Activated T-helper 9 cell treated with anti-CD3 and anti-CD28 coated beads, Interleukin-2, amount 50 U/mL, for 16 hours (primary cell): ENCODE results near the gene ARHGAP25.

Experiments
- DNase-seq: peaks from one replicate; pipeline ENCODE4 v3.0.0-alpha.2; 2020; ENCODE audit warnings: low read depth

Gene ARHGAP25

GRCh38 chr2:68742626-68743415 is 8.2 kb downstream of the ARHGAP25 start:
- DNase-seq: no peak

- DNase-seq: no peak
Measured at GRCh38 chr2:68743531-68743930, 8.9 kb downstream of the ARHGAP25 start.

DNA sequence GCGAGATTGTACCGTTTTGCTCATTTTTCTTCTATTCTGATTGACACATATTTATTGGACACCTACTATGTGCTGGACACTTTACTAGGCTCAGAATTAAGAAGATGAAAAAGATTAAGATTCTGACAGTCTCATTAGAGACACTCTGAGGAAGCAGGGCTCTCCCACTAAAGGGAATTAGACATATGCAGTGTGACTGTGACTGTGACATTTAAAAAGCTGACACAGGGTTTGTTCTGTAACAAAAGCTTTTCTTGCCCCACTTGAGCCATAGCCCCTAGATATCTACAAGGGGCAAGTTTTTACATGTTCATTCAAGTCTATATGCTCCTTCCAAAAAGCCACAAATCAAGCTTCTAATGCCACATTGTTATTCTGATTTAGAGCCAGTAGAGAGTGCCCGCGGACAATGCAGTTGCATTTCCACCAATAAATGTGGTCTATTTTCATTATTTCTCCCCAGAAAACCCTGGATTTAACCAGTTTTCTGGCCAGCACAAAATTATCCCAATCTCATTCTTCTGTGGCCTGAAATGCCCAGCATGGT is 9.8 kb downstream of the ARHGAP25 start:
- no peak for DNase-seq

DNA sequence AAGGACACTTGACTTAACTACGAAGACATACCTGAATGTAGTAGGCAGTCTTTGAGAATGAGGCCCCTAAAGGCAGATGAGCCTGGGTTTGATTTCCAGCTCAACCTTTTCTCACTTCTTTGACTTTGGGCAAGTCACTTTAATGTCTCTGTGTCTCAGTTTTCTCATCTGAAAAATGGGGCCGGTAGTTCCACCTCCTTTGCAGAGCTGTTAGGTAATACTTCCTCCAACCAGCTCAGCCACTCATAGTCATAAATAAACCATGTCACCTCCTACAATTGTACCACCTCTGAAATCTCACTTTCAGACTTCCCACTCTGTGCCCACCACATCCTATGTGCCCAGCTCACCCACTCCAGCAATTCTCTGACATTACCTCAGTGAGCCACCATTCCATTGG is 10.4 kb downstream of the ARHGAP25 start:
- peak; percentile 32 for DNase-seq

- no peak for DNase-seq
Measured at GRCh38 chr2:68746408-68746807, 11.8 kb downstream of the ARHGAP25 start.

DNA sequence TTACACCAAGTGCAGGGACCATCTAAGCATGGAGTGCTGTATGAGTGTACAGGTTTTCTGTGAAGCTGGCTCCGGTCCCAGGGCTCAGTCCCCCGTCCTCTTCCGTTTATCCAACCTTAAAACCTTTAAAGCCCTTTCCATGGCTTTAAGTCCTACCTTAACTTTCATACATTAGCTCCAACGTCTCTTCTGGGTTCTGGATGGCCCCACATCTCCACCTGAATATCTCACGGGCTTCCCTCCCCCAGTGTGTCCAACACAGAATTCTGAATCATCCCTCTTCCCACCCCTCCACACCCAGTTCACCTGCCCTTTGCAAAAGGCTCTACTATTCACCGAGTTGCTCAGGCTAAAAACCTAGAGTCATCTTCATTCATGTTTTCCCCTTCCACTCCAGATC is 12.8 kb downstream of the ARHGAP25 start:
- DNase-seq: no peak

DNA sequence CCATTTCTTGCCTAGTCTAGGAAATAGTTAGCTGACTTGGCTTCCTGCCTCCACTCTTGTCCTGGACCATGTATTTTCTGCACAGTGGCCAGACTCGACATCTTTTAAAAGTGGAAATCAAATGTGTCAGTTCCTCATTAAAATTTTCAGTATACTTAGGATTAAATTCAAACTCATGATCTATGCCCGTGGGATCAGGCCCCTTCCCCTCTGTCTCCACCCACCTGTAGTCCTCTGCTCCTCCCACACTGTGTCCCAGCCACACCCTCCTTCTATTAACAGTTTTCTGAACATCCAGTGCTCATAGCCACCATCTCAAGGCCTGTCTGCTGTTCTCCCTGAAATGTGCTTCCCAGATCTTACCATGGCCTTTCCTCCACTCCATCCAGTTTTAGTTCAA is 13.3 kb downstream of the ARHGAP25 start:
- no peak for DNase-seq

- DNase-seq: no peak
Measured at GRCh38 chr2:68748568-68748967, 14.0 kb downstream of the ARHGAP25 start.

DNA sequence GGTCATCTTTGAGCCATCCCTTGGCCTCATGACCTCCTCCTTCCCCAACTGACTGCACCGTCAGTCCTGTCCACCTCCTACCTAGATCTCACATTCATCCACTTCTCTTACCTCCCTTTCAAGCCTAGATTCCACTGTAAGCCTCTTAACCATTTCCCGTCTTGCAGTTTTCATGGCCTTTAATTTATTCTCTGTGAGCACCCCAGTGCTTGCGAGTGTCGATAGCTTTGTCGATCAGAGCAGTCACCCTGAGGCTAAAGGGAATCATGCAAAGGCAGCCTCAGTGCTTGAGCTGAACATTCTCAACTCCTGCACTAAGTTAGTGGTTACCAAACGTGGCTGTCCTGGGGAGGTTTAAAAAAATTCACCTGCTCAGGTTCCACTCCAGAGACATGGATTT is 14.7 kb downstream of the ARHGAP25 start:
- no peak for DNase-seq

GRCh38 chr2:68750592-68751396 is 16.2 kb downstream of the ARHGAP25 start:
- no peak for DNase-seq

GRCh38 chr2:68751397-68752339 is 17.1 kb downstream of the ARHGAP25 start:
- peak; percentile 84 for DNase-seq

GRCh38 chr2:68753318-68753717 is 18.7 kb downstream of the ARHGAP25 start:
- DNase-seq: no peak

GRCh38 chr2:68755071-68755470 is 20.5 kb downstream of the ARHGAP25 start:
- no peak for DNase-seq

GRCh38 chr2:68756178-68756577 is 21.6 kb downstream of the ARHGAP25 start:
- no peak for DNase-seq

DNA sequence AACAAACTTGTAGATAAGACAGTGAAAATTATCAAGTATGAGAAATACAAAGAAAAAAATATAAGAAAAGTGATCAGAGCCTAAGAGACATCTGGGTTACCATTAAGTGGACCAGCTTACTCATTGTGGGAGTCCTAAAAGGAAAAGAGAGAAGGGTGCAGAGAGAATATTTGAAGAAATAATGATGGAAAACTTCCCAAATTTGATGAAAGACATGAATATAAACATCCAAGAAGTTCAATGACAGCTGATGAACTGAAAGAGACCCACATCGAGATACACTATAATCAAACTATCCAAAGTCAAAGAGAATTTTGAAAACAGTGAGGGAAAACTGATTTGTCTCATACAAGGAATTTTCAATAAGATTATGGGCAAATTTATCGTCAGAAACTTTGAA is 22.5 kb downstream of the ARHGAP25 start:
- no peak for DNase-seq

DNA sequence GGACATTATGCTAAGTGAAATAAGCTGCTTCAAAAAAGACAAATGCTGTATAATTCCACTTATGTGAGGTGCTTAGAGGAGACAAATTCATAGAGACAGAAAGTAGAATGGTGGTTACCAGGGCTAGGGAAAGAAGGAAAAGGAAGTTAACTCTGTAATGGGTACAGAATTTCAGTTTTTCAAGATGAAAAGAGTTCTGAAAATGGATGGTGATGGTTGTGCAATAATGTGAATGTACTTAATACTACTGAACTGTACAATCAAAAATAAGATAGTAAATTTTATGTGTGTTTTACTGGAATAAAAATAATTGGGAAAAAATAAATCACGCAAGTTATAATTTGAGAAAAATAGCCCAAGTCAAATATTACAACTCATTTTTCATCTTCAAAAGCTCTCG is 27.5 kb downstream of the ARHGAP25 start:
- no peak for DNase-seq

- DNase-seq: no peak
Measured at GRCh38 chr2:68762665-68763064, 28.1 kb downstream of the ARHGAP25 start.

- no peak for DNase-seq
Measured at GRCh38 chr2:68764041-68764805, 29.6 kb downstream of the ARHGAP25 start.

DNA sequence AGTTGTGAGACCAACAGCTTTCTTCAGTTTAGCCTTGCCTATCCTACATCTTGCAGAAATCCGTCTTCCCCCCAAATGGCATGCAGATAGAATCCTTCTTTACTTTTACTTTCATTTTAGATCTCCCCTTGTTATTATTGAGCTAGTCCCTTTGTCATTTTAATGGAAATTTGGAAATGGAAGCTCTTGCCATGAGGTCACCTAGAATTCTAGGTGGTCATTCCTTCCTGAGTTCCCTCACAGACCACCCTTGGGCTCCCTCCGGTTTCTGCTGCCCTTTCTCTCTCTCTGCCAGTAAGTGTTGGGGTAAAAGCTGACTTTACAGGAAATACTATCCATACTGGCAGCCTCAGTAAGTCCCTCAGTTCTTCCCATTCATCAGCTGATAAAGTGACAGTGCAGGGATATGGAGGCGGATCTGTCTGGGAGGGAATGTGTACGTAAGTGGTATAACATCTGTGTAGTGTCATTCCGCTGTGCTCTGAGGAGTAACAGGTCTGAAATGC is 30.2 kb downstream of the ARHGAP25 start:
- DNase-seq: no peak

- DNase-seq: no peak
Measured at GRCh38 chr2:68765739-68766375, 31.2 kb downstream of the ARHGAP25 start.
